Measurements from ENCODE around the gene NISCH.

The NISCH gene

DNA sequence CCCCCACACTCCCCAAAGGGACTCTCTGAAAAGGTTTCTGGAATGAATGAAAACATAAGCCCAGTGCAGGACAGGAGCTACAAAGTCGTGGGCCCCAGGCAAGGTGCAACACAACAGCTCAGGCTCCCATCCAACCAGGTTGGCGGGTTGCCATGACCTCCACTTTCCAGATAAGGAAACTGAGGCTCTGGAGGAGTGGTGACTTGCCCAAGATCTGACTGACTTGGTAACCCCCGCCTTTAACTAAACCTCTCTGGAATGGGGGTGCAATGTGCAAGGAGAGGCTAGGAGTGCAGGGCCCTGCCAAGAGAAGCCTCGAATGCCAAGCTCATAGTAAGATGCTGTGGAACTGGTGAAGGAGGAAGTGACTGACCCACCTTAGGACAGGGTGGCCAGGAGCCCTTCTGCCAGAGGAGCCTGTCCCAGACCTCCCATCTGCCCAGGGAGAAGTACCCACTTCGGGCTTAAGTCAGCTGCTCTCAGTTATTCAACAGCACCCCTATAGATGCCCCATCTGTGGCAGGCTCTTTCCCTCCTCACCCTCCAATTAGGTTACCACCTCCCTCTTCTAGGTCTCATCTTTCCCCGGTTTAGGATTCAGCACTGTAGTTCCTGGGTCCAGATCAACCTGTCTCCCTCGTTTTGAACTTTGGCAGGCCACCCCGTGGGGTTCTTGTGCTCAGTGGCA, 1.0 kb upstream of the NISCH start:
- Histone ChIP-seq H3K4me3 (ENCODE audit: low read length) (peak overlapping the region; percentile 98), H3F3A (ENCODE audit: insufficient read depth, low read length) (peaks cover 5% of the 10 kb centered on the region), H3K79me2 (ENCODE audit: low read length) (peaks cover 21% of the 10 kb centered on the region), H3K9ac (ENCODE audit: low read length) (peak overlapping the region; percentile 84; the same call in 1 of the 2 replicates), H3K9me2 (replicated peaks; ENCODE audit: insufficient read depth, low read length) (no peaks in the 10 kb centered on the region), H4K20me1 (ENCODE audit: insufficient read depth, low read length) (no peaks in the 10 kb centered on the region), H3K36me3 (replicated peaks; ENCODE audit: insufficient read depth, low read length) (0 out of 2 replicates have a peak, but pooled peaks cover 3% of the 10 kb centered on the region), H3K27me3 (replicated peaks; ENCODE audit: insufficient read depth, low read length) (no peaks in the 10 kb centered on the region), H3K9me3 (replicated peaks; ENCODE audit: insufficient read depth, low read length) (no peaks in the 10 kb centered on the region), H3K27ac (ENCODE audit: low read length) (no peak overlapping the region), H2AFZ (ENCODE audit: low read length) (peak overlapping the region; percentile 100), H3K4me1 (ENCODE audit: low read length) (peaks cover 13% of the 10 kb centered on the region), H3K4me2 (ENCODE audit: low read depth, low read length) (peak overlapping the region; percentile 98)
- DNase-seq, result no peak
- TF ChIP-seq, protein P1, sequence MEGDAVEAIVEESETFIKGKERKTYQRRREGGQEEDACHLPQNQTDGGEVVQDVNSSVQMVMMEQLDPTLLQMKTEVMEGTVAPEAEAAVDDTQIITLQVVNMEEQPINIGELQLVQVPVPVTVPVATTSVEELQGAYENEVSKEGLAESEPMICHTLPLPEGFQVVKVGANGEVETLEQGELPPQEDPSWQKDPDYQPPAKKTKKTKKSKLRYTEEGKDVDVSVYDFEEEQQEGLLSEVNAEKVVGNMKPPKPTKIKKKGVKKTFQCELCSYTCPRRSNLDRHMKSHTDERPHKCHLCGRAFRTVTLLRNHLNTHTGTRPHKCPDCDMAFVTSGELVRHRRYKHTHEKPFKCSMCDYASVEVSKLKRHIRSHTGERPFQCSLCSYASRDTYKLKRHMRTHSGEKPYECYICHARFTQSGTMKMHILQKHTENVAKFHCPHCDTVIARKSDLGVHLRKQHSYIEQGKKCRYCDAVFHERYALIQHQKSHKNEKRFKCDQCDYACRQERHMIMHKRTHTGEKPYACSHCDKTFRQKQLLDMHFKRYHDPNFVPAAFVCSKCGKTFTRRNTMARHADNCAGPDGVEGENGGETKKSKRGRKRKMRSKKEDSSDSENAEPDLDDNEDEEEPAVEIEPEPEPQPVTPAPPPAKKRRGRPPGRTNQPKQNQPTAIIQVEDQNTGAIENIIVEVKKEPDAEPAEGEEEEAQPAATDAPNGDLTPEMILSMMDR (IDR thresholded peaks at IDR 0.05; ENCODE audit: low read length), result no peak

DNA sequence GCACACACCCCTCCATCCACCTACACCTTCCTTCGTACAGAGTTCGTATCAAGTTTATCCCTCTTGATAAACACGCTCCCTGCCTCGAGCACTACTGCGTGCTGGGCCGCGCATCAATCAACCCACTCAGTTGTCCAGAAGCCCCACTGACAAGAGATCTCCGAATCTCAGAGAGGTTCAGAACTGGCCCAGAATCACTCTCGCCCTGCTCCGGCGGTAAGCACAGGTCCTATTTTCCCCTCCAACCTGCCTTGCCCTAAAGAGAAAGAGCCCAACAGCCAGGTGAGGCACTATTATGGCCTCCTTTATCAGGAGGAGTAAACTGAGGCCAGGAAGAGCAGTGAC, 494 bp upstream of the NISCH start:
- peaks cover 21% of the 10 kb centered on the region for H3K79me2 ChIP-seq (ENCODE audit: low read length)
- no peaks in the 10 kb centered on the region for H3K9me2 ChIP-seq (replicated peaks; ENCODE audit: insufficient read depth, low read length)
- 0 out of 2 replicates have a peak, but pooled peaks cover 3% of the 10 kb centered on the region for H3K36me3 ChIP-seq (replicated peaks; ENCODE audit: insufficient read depth, low read length)
- H3K4me2 ChIP-seq (ENCODE audit: low read depth, low read length), result peak overlapping the region; percentile 98
- H4K20me1 ChIP-seq (ENCODE audit: insufficient read depth, low read length), result no peaks in the 10 kb centered on the region
- peak overlapping the region; percentile 84 for H3K9ac ChIP-seq (ENCODE audit: low read length)
- H3K27ac ChIP-seq (ENCODE audit: low read length), result peak overlapping the region; percentile 7; the same call in 1 of the 2 replicates
- no peak for DNase-seq
- no peaks in the 10 kb centered on the region for H3K9me3 ChIP-seq (replicated peaks; ENCODE audit: insufficient read depth, low read length)
- no peaks in the 10 kb centered on the region for H3K27me3 ChIP-seq (replicated peaks; ENCODE audit: insufficient read depth, low read length)
- no peak for TF ChIP-seq EZH2 (optimal IDR thresholded peaks at IDR 0.05; ENCODE audit: low read depth, low read length)
- TF ChIP-seq EZH2phosphoT487 (IDR thresholded peaks at IDR 0.05; ENCODE audit: low read length), result no peak
- TF ChIP-seq, protein P1 (IDR thresholded peaks at IDR 0.05; ENCODE audit: low read length), result no peak
- H3K4me3 ChIP-seq (ENCODE audit: low read length), result peak overlapping the region; percentile 98
- peak overlapping the region; percentile 100 for H2AFZ ChIP-seq (ENCODE audit: low read length)
- H3K4me1 ChIP-seq (ENCODE audit: low read length), result peaks cover 13% of the 10 kb centered on the region
- peaks cover 5% of the 10 kb centered on the region for H3F3A ChIP-seq (ENCODE audit: insufficient read depth, low read length)

DNA sequence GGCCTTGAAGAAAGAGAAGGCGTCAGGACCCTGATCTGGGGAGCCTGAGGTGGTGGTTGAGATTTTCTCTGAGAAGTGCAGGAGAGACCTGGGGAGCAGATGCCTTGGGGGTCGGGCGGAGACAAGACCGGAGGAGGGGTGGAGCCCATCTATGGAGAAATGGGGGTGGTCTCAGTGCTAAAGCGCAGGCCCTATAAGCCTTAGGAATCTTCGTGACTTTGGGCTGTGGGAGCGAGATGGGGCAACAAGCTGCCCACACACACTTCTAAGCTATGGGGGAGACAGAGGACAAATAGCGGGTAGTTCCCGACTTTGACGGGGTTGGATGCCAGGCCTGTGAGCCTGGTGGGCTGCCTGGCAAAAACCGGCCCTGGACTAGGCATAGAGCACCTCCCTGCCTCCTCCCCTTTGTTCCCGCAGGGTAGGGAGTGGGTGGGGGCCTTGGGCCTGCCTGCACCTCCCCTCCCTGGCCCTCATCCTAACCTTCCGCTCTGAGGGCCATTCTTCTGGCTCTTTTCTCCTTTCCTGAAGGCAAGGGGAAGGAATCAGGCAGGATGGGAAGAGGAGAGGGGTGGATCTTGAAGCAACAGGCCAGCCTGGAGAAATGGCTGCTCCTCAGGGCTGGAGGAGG, 880 bp downstream of the NISCH start:
- no peak for DNase-seq
- Histone ChIP-seq H3K4me2 (ENCODE audit: low read depth, low read length) (peak overlapping the region; percentile 93), H3K9me3 (replicated peaks; ENCODE audit: insufficient read depth, low read length) (no peaks in the 10 kb centered on the region), H3K9ac (ENCODE audit: low read length) (peak overlapping the region; percentile 97), H3K9me2 (replicated peaks; ENCODE audit: insufficient read depth, low read length) (no peaks in the 10 kb centered on the region), H3F3A (ENCODE audit: insufficient read depth, low read length) (peaks cover 5% of the 10 kb centered on the region), H3K27ac (ENCODE audit: low read length) (no peak overlapping the region), H3K4me3 (ENCODE audit: low read length) (peak overlapping the region; percentile 98), H3K27me3 (replicated peaks; ENCODE audit: insufficient read depth, low read length) (no peaks in the 10 kb centered on the region), H3K36me3 (replicated peaks; ENCODE audit: insufficient read depth, low read length) (0 out of 2 replicates have a peak, but pooled peaks cover 3% of the 10 kb centered on the region), H2AFZ (ENCODE audit: low read length) (peak overlapping the region; percentile 99; the same call in 1 of the 2 replicates), H4K20me1 (ENCODE audit: insufficient read depth, low read length) (no peaks in the 10 kb centered on the region), H3K79me2 (ENCODE audit: low read length) (peaks cover 21% of the 10 kb centered on the region), H3K4me1 (ENCODE audit: low read length) (peaks cover 13% of the 10 kb centered on the region)
- TF ChIP-seq, protein P1 (IDR thresholded peaks at IDR 0.05; ENCODE audit: low read length), result no peak
- TF ChIP-seq EZH2phosphoT487 (IDR thresholded peaks at IDR 0.05; ENCODE audit: low read length) (no peak), EZH2 (optimal IDR thresholded peaks at IDR 0.05; ENCODE audit: low read depth, low read length) (no peak)

All from MM.1S (cell line).